PFSK-1 (cell line): ENCODE results near the gene DTX4. TPM values are rescaled to one million over a fixed set of nuclear protein-coding genes. Genes with fewer than 3 reads are reported as not detected.

Experiments used
- FOXP2 ChIP-seq: optimal IDR thresholded peaks from 2 replicates; pipeline ENCODE3; 2011; ENCODE audit warnings: borderline replicate concordance, control low read depth, inconsistent platforms; ENCODE audit not compliant: insufficient read depth; ENCODE audit errors: extremely low read length, extremely low read depth
- POLR2AphosphoS5 ChIP-seq: IDR thresholded peaks from 2 replicates; pipeline ENCODE4 v1.6.1; 2012; ENCODE audit warnings: low read depth, mild to moderate bottlenecking, control low read depth, low read length, moderate library complexity
- SIN3A ChIP-seq: IDR thresholded peaks from 2 replicates; pipeline ENCODE4 v1.6.1; 2012; ENCODE audit warnings: mild to moderate bottlenecking, low read length, moderate library complexity, borderline replicate concordance; ENCODE audit not compliant: insufficient read depth
- TAF1 ChIP-seq: IDR thresholded peaks from 2 replicates; pipeline ENCODE4 v1.6.1; 2012; ENCODE audit warnings: low read length, control low read depth, borderline replicate concordance; ENCODE audit not compliant: insufficient read depth
- polyA plus RNA-seq: library from polyadenylated mRNA; unstranded; fragments of >200 nt; gene quantifications from one replicate; pipeline ENCODE4 v1.2.1, GENCODE V29; 2012; ENCODE audit warnings: low read depth, missing spikeins; ENCODE audit not compliant: insufficient read length
- TF ChIP-seq, protein P1 (sequence below), 2 experiments: IDR thresholded peaks; 2 replicates each; pipeline versions ENCODE4 v1.6.1 to v1.8.0; 2011 to 2012; ENCODE audit warnings: low read depth in 2 of 2, low read length in 2 of 2, control low read depth in 1 of 2, inconsistent platforms in 1 of 2, mild to moderate bottlenecking in 1 of 2, moderate library complexity in 1 of 2; ENCODE audit not compliant: insufficient read depth in 1 of 2

DTX4 gene
- not detected for polyA plus RNA-seq

DNA sequence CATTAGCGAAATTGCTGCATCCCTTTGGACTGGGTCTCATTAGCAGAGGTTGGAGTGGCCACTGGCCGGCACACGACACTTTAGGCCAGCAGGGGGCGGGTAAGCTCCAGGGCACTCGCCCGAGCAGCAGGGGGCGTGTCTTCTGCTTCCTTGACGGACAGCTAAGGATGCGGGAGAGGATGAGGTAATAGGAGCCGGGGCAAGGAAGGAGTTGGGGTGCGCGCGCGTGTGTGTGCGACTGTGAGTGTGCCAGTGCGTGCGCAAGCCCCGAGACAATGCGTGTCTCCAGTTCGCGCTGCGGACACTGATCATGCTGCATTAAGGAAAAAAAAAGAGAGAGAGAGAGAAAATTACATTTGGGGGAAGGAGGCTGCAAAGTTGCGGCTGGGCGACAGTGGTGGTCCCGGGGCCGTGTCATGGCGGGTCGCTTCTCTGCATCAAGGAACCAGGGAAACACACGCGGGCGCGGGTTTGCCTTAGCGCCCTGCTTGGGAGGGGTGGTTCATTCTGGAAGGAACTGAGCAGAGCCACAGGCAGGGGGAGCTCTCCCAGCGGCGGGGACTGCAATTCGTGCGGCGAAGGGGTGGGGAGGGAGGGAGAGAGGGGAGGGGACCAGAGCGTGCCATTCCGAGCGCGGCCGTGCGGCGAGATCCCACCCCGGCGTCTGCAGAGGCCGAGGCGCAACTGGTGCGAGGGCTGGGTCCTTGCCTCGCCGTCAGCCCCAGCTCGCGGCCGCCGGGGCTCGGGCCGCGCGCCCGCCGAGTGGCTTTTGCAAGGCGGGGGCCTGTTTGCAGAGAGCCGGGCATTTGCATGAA lies at the start of gene DTX4:
Gene DTX4, plus strand, starts transcription at position 625 of the 815 bp plus-strand sequence. CDS start 464 bp downstream, outside the sequence.
- TF ChIP-seq, protein P1, sequence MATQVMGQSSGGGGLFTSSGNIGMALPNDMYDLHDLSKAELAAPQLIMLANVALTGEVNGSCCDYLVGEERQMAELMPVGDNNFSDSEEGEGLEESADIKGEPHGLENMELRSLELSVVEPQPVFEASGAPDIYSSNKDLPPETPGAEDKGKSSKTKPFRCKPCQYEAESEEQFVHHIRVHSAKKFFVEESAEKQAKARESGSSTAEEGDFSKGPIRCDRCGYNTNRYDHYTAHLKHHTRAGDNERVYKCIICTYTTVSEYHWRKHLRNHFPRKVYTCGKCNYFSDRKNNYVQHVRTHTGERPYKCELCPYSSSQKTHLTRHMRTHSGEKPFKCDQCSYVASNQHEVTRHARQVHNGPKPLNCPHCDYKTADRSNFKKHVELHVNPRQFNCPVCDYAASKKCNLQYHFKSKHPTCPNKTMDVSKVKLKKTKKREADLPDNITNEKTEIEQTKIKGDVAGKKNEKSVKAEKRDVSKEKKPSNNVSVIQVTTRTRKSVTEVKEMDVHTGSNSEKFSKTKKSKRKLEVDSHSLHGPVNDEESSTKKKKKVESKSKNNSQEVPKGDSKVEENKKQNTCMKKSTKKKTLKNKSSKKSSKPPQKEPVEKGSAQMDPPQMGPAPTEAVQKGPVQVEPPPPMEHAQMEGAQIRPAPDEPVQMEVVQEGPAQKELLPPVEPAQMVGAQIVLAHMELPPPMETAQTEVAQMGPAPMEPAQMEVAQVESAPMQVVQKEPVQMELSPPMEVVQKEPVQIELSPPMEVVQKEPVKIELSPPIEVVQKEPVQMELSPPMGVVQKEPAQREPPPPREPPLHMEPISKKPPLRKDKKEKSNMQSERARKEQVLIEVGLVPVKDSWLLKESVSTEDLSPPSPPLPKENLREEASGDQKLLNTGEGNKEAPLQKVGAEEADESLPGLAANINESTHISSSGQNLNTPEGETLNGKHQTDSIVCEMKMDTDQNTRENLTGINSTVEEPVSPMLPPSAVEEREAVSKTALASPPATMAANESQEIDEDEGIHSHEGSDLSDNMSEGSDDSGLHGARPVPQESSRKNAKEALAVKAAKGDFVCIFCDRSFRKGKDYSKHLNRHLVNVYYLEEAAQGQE (IDR thresholded peaks at IDR 0.05; ENCODE audit: insufficient read depth in 1 of 2, low read depth in 2 of 2, low read length in 2 of 2), result no peak
- no peak for TF ChIP-seq SIN3A
- TF ChIP-seq FOXP2, result no peak
- TF ChIP-seq TAF1, result no peak
- no peak for TF ChIP-seq POLR2AphosphoS5

DNA sequence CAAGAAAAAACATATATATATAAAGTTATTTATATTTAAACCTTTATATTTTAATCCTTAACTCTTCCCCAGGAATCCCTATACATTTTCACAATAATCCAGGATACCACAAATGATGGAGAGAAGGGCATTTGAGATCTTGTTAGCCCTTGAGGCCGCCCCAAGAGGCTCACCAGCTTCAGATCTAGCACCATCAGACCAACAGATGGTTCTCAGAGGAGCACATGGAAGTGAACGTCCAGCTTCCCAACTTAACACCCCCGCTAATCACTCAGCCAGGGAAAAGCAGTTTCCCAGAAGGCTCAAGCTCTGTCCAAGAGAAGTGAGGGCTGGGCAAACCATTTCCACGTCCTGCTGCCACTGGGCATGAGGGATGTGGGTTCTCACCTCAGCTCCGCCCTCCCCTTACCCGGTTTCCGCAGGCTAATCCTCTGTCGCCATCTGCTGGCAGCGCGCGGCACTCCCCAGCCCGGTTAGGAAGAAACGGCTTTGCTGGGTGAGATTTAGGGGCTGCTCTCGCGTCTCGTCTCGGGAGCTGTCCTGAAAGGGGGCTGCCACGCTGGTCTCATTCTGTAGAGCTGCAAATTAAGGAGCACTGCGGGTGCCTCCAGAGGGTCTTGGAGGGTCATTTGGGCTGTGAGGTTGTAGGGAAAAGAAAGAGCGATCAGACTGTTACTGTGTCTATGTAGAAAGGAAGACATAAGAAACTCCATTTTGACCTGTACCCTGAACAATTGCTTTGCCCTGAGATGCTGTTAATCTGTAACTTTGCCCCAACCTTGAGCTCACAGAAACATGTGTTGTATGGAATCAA lies 36.1 kb upstream of the DTX4 start:
- TF ChIP-seq, protein P1 (IDR thresholded peaks at IDR 0.05; ENCODE audit: insufficient read depth in 1 of 2, low read depth in 2 of 2, low read length in 2 of 2), result no peak
- TF ChIP-seq FOXP2, result no peak
- no peak for TF ChIP-seq SIN3A
- no peak for TF ChIP-seq POLR2AphosphoS5
- no peak for TF ChIP-seq TAF1

DNA sequence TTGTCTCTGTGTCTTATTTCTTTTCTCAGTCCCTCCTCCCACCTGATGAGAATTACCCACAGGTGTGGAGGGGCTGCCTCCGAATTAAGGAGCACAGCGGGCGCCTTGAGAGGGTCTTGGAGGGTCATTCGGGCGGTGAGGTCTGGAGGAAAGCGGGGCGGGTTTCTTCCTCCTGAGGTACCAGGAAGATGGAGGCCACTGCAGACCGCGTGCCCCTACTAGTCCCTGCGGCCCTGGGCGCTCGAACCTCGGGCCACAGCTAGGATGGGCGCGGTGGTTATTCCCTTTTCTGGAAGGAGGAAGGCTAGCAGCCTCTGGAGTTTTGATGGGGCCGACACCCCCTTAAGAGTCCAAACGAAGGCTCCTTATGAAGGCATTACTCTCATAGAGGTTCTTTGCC lies 34.7 kb upstream of the DTX4 start:
- TF ChIP-seq TAF1 (no peak), FOXP2 (no peak), POLR2AphosphoS5 (no peak), SIN3A (no peak)
- TF ChIP-seq, protein P1 (IDR thresholded peaks at IDR 0.05; ENCODE audit: insufficient read depth in 1 of 2, low read depth in 2 of 2, low read length in 2 of 2), result no peak

DNA sequence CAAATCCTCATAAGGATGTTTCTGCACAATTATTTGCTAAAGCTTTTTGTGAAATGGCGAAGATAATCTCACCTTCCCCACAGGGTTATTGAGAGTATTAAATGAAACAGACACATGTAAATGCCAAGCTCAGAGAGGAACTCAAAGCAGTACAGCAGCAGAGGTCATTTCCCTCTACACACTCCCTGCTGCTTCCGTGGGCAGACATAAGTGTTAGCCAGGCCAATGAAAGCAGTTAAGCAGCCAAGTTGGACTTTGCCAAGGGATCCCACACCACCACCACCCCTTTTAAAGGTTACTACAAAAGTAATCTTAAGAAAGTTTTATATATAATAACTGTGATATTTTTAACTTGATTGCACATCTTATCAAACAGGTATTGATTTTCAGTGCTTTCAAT lies 33.3 kb upstream of the DTX4 start:
- TF ChIP-seq FOXP2 (no peak), TAF1 (no peak), SIN3A (no peak), POLR2AphosphoS5 (no peak)
- TF ChIP-seq, protein P1 (IDR thresholded peaks at IDR 0.05; ENCODE audit: insufficient read depth in 1 of 2, low read depth in 2 of 2, low read length in 2 of 2), result no peak
